HL-60 (cell line): ENCODE measurements around the gene LIMCH1.

Experiments used
- CTCF ChIP-seq: IDR thresholded peaks from one replicate; pipeline ENCODE4 v1.5.1; 2011; ENCODE audit warnings: low read length, control low read depth, inconsistent platforms; ENCODE audit not compliant: insufficient read depth
- GABPA ChIP-seq: IDR thresholded peaks from 2 replicates; pipeline ENCODE4 v1.6.1; 2012; ENCODE audit warnings: low read depth
- POLR2AphosphoS5 ChIP-seq: IDR thresholded peaks from 2 replicates; pipeline ENCODE4 v1.6.1; 2012; ENCODE audit warnings: low read depth
- REST ChIP-seq: IDR thresholded peaks from 2 replicates; pipeline ENCODE4 v1.6.1; 2012; ENCODE audit warnings: low read depth; ENCODE audit not compliant: insufficient replicate concordance

- no peak for TF ChIP-seq CTCF
- no peak for TF ChIP-seq GABPA
- TF ChIP-seq REST = no peak
- TF ChIP-seq POLR2AphosphoS5 = no peak
Observed at GRCh38 chr4:41678951-41679350, 141.0 kb downstream of the LIMCH1 start.
